Lower leg skin (tissue), 3 donors: ENCODE measurements around the gene SRL.

ENCODE experiments used
- POLR2A ChIP-seq, 2 donors: fragments of 450-650 bp; IDR thresholded peaks; one replicate each; pipeline ENCODE4 v1.6.1; 2016 to 2017; ENCODE audit warnings: antibody characterized with exemption in 2 of 2, mild to moderate bottlenecking in 1 of 2, moderate library complexity in 1 of 2
- TF ChIP-seq, protein P1 (sequence below), 3 donors: fragments of 450-650 bp; IDR thresholded peaks; one replicate each; pipeline ENCODE4 v1.5.1; 2016; ENCODE audit warnings: antibody characterized with exemption in 3 of 3, mild to moderate bottlenecking in 3 of 3, moderate library complexity in 2 of 3

DNA sequence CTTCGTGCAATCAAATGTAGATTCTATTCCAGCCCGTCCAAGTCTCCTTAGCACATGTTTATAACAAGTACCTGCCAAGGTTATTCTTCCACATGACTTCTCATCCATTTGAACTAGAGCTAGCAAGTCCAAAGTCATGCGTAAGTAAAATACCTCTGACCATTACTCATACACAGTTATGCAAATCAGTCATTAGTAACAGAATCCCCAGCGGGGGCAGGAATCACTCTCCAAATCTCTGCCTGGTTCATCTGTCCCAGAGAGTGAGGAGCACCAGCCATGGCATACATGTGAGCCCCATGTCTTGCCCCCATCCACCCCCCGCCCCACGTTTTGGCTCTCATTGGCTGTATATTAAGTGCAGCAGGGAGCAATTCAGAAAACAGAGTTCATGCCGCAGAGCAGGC, 27.7 kb downstream of the SRL start:
- TF ChIP-seq POLR2A (IDR thresholded peaks at IDR 0.05) = no peak
- TF ChIP-seq, protein P1, sequence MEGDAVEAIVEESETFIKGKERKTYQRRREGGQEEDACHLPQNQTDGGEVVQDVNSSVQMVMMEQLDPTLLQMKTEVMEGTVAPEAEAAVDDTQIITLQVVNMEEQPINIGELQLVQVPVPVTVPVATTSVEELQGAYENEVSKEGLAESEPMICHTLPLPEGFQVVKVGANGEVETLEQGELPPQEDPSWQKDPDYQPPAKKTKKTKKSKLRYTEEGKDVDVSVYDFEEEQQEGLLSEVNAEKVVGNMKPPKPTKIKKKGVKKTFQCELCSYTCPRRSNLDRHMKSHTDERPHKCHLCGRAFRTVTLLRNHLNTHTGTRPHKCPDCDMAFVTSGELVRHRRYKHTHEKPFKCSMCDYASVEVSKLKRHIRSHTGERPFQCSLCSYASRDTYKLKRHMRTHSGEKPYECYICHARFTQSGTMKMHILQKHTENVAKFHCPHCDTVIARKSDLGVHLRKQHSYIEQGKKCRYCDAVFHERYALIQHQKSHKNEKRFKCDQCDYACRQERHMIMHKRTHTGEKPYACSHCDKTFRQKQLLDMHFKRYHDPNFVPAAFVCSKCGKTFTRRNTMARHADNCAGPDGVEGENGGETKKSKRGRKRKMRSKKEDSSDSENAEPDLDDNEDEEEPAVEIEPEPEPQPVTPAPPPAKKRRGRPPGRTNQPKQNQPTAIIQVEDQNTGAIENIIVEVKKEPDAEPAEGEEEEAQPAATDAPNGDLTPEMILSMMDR (IDR thresholded peaks at IDR 0.05) = no peak
